Uterus (tissue), 4 donors: ENCODE data around the gene PAOX. TPM values are rescaled to one million over a fixed set of nuclear protein-coding genes. Genes with fewer than 3 reads are reported as not detected.

Experiments
- DNase-seq, 2 donors: peaks; one replicate each; pipeline ENCODE4 v3.0.0-alpha.2; 2019 to 2020
- H3K27ac ChIP-seq, 2 donors: fragments of 200-600 bp; sonication (generic); 1 replicate in 1 of 2; 2 replicates in 1 of 2; pipeline ENCODE4 v1.5.1; 2016 to 2018
- H3K27me3 ChIP-seq, 2 donors: fragments of 200-600 bp; sonication (generic); one replicate each; pipeline ENCODE4 v1.5.1; 2018 to 2019; ENCODE audit warnings: control low read depth in 1 of 2
- H3K36me3 ChIP-seq, 2 donors: fragments of 200-600 bp; sonication (generic); one replicate each; pipeline ENCODE4 v1.5.1; 2019; ENCODE audit warnings: control low read depth in 1 of 2
- H3K4me1 ChIP-seq, 2 donors: fragments of 200-600 bp; sonication (generic); one replicate each; pipeline ENCODE4 v1.5.1; 2018 to 2019; ENCODE audit warnings: control low read depth in 1 of 2
- H3K4me3 ChIP-seq, 2 donors: fragments of 200-600 bp; sonication (generic); 1 replicate in 1 of 2; 2 replicates in 1 of 2; pipeline ENCODE4 v1.5.1; 2018 to 2019; ENCODE audit warnings: mild to moderate bottlenecking in 1 of 2
- H3K9me3 ChIP-seq, 2 donors: fragments of 200-600 bp; sonication (generic); one replicate each; pipeline ENCODE4 v1.5.1; 2019; ENCODE audit warnings: control low read depth in 1 of 2
- CTCF ChIP-seq, 4 experiments: fragments of 200-600 bp in 2 of 4; fragments of 450-650 bp in 2 of 4; sonication (generic) in 2 of 4; IDR thresholded peaks; one replicate each; pipeline ENCODE4 v1.5.1; 2016 to 2019; ENCODE audit warnings: antibody characterized with exemption in 4 of 4, mild to moderate bottlenecking in 2 of 4, moderate library complexity in 1 of 4
- POLR2A ChIP-seq, 2 donors: fragments of 450-650 bp; IDR thresholded peaks; one replicate each; pipeline ENCODE4 v1.6.1; 2016; ENCODE audit warnings: antibody characterized with exemption in 2 of 2, mild to moderate bottlenecking in 1 of 2, moderate library complexity in 1 of 2
- intact Hi-C: fragments of 100-400 bp; cut with DNase I; formaldehyde crosslinking; loops from one replicate; pipeline ENCODE4 v1.15.1; 2023; ENCODE audit warnings: low total_unique reads
- total RNA-seq, 4 donors: library from RNA; depleted of rRNA in 3 of 4; stranded (reverse); fragments of >200 nt in 3 of 4; gene quantifications; one replicate each; pipeline versions ENCODE4 v1.1.0 to v1.2.4, GENCODE V29; 2014 to 2023
- donor health status: DM: yes; HTN: yes; CAD: no.

The PAOX gene
- total RNA-seq, 4 donors from 2014 or later: 2.0 to 9.3 (median 6.7) TPM

- no peak for DNase-seq
- intact Hi-C loops: no loop called here
- TF ChIP-seq POLR2A (IDR thresholded peaks at IDR 0.05) (no peak), CTCF (IDR thresholded peaks at IDR 0.05) (no peak)
- H3K4me1 ChIP-seq: no peaks in the 10 kb centered on the region
- H3K36me3 ChIP-seq: no peaks in the 10 kb centered on the region
- no peak overlapping the region for H3K27ac ChIP-seq
- H3K27me3 ChIP-seq: no peaks in the 10 kb centered on the region
- no peaks in the 10 kb centered on the region for H3K9me3 ChIP-seq
- no peak overlapping the region for H3K4me3 ChIP-seq
Observed at GRCh38 chr10:133401981-133402725, 23.1 kb downstream of the PAOX start.

GRCh38 chr10:133403359-133403758, 24.3 kb downstream of the PAOX start:
- Histone ChIP-seq H3K4me3 (no peak overlapping the region), H3K27me3 (no peaks in the 10 kb centered on the region), H3K27ac (no peak overlapping the region), H3K9me3 (no peaks in the 10 kb centered on the region), H3K36me3 (no peaks in the 10 kb centered on the region), H3K4me1 (no peaks in the 10 kb centered on the region)
- DNase-seq: no peak
- TF ChIP-seq POLR2A (IDR thresholded peaks at IDR 0.05): no peak
- TF ChIP-seq CTCF (IDR thresholded peaks at IDR 0.05): no peak
- intact Hi-C loops: no loop called here

- intact Hi-C loops: no loop called here
- DNase-seq: no peak
- Histone ChIP-seq H3K4me3 (no peak overlapping the region), H3K27ac (no peak overlapping the region), H3K4me1 (no peaks in the 10 kb centered on the region), H3K27me3 (no peaks in the 10 kb centered on the region), H3K9me3 (no peaks in the 10 kb centered on the region), H3K36me3 (no peaks in the 10 kb centered on the region)
- TF ChIP-seq POLR2A (IDR thresholded peaks at IDR 0.05): no peak
- no peak for TF ChIP-seq CTCF (IDR thresholded peaks at IDR 0.05)
Observed at GRCh38 chr10:133403784-133404183, 24.7 kb downstream of the PAOX start.

- no peaks in the 10 kb centered on the region for H3K9me3 ChIP-seq
- no peaks in the 10 kb centered on the region for H3K4me1 ChIP-seq
- no peaks in the 10 kb centered on the region for H3K36me3 ChIP-seq
- H3K27ac ChIP-seq: no peak overlapping the region
- DNase-seq: no peak
- no peaks in the 10 kb centered on the region for H3K27me3 ChIP-seq
- H3K4me3 ChIP-seq: no peak overlapping the region
- intact Hi-C loops: no loop called here
- TF ChIP-seq CTCF (IDR thresholded peaks at IDR 0.05) (no peak), POLR2A (IDR thresholded peaks at IDR 0.05) (no peak)
Observed at GRCh38 chr10:133405272-133405671, 26.2 kb downstream of the PAOX start.

- Histone ChIP-seq H3K4me1 (no peaks in the 10 kb centered on the region), H3K9me3 (peaks cover 0 to 7% of the 10 kb centered on the region in 2 donors), H3K4me3 (no peak overlapping the region), H3K27me3 (no peaks in the 10 kb centered on the region), H3K36me3 (no peaks in the 10 kb centered on the region), H3K27ac (no peak overlapping the region)
- intact Hi-C loops: no loop called here
- DNase-seq: no peak
- TF ChIP-seq CTCF (IDR thresholded peaks at IDR 0.05) (no peak), POLR2A (IDR thresholded peaks at IDR 0.05) (no peak)
Observed at GRCh38 chr10:133405844-133406527, 26.9 kb downstream of the PAOX start.
